T-helper 1 cell (primary cell): ENCODE results near the gene ANXA10.
"Not testable (repeated sequence)": the region's sequence is repeated elsewhere in the genome, so short reads cannot be mapped to it uniquely, and the experiment has no call there.

Experiments used
- DNase-seq, 5 donors: peaks; one replicate each; pipeline ENCODE4 v3.0.0-alpha.2; 2012 to 2020

The ANXA10 gene

GRCh38 chr4:168119100-168119499 is 26.8 kb downstream of the ANXA10 start:
- DNase-seq = no peak

- DNase-seq = no peak
Measured at GRCh38 chr4:168119890-168120289, 27.6 kb downstream of the ANXA10 start.

- no peak for DNase-seq
Measured at GRCh38 chr4:168120811-168121210, 28.5 kb downstream of the ANXA10 start.

- DNase-seq = no peak
Measured at GRCh38 chr4:168124008-168124641, 31.8 kb downstream of the ANXA10 start.

- DNase-seq = no peak
Measured at GRCh38 chr4:168126952-168127351, 34.6 kb downstream of the ANXA10 start.

- no peak for DNase-seq
Measured at GRCh38 chr4:168128601-168129000, 36.3 kb downstream of the ANXA10 start.

- no peak for DNase-seq
Measured at GRCh38 chr4:168129046-168129772, 36.9 kb downstream of the ANXA10 start.

- DNase-seq = no peak
Measured at GRCh38 chr4:168129802-168130201, 37.5 kb downstream of the ANXA10 start.

GRCh38 chr4:168131196-168131595 is 38.9 kb downstream of the ANXA10 start:
- no peak for DNase-seq

GRCh38 chr4:168134651-168135050 is 42.3 kb downstream of the ANXA10 start:
- no peak for DNase-seq

GRCh38 chr4:168135860-168136259 is 43.5 kb downstream of the ANXA10 start:
- not testable (repeated sequence) for DNase-seq

- DNase-seq = not testable (repeated sequence)
Measured at GRCh38 chr4:168137695-168138094, 45.4 kb downstream of the ANXA10 start.

- DNase-seq = no peak
Measured at GRCh38 chr4:168138143-168138542, 45.8 kb downstream of the ANXA10 start.

- DNase-seq = no peak
Measured at GRCh38 chr4:168139336-168139735, 47.0 kb downstream of the ANXA10 start.

GRCh38 chr4:168141733-168142132 is 49.4 kb downstream of the ANXA10 start:
- no peak for DNase-seq

GRCh38 chr4:168143601-168144000 is 51.3 kb downstream of the ANXA10 start:
- DNase-seq = no peak

GRCh38 chr4:168150420-168151050 is 58.2 kb downstream of the ANXA10 start:
- DNase-seq = no peak

GRCh38 chr4:168151327-168151726 is 59.0 kb downstream of the ANXA10 start:
- no peak for DNase-seq

- DNase-seq = no peak
Measured at GRCh38 chr4:168152837-168153500, 60.6 kb downstream of the ANXA10 start.

GRCh38 chr4:168153596-168154440 is 61.5 kb downstream of the ANXA10 start:
- DNase-seq = peak; percentile 10 to 56 (median 46)

- no peak for DNase-seq
Measured at GRCh38 chr4:168154546-168155277, 62.4 kb downstream of the ANXA10 start.

GRCh38 chr4:168162604-168163003 is 70.3 kb downstream of the ANXA10 start:
- DNase-seq = no peak
